HepG2 (cell line): ENCODE results near the gene TRIP4. TPM values are rescaled to one million over a fixed set of nuclear protein-coding genes. Genes with fewer than 3 reads are reported as not detected.

Experiments used
- AFF4 ChIP-seq: sonication (generic); formaldehyde crosslinking; IDR thresholded peaks from 2 replicates; pipeline ENCODE4 v1.4.0; 2020; ENCODE audit warnings: missing genetic modification reagents
- CEBPZ ChIP-seq: IDR thresholded peaks from 2 replicates; pipeline ENCODE4 v1.6.1; 2012; ENCODE audit warnings: low read length, improper control_type of control experiment
- HDAC2 ChIP-seq: sonication (generic); formaldehyde crosslinking; IDR thresholded peaks from 2 replicates; pipeline ENCODE4 v1.4.0; 2020; ENCODE audit warnings: missing genetic modification reagents
- NCOA2 ChIP-seq: sonication (generic); formaldehyde crosslinking; IDR thresholded peaks from 2 replicates; pipeline ENCODE4 v1.8.0; 2022; ENCODE audit warnings: inconsistent platforms
- TBL1XR1 ChIP-seq: fragments of 150-350 bp; IDR thresholded peaks from 2 replicates; pipeline ENCODE4 v1.6.1; 2014; ENCODE audit warnings: borderline replicate concordance, low read length; ENCODE audit not compliant: partially characterized antibody
- ZBTB49 ChIP-seq: sonication (generic); formaldehyde crosslinking; IDR thresholded peaks from 2 replicates; pipeline ENCODE4 v1.4.0; 2020; ENCODE audit warnings: missing genetic modification reagents, borderline replicate concordance
- ZNF382 ChIP-seq: sonication (generic); formaldehyde crosslinking; IDR thresholded peaks from 2 replicates; pipeline ENCODE4 v1.5.0; 2020; ENCODE audit warnings: missing genetic modification reagents, mild to moderate bottlenecking, borderline replicate concordance
- polyA plus RNA-seq, 8 experiments: library from polyadenylated mRNA; depleted of rRNA in 3 of 8; stranded (reverse) in 7 of 8; unstranded in 1 of 8; fragments of >200 nt; fragmentation: Illumina TruSeq in 4 of 8; extraction: Trizol in 4 of 8; gene quantifications; 2 replicates each; pipeline versions ENCODE4 v1.2.1 to v1.2.3, GENCODE V29; 2011 to 2016; ENCODE audit warnings: low read depth in 4 of 8, missing spikeins in 1 of 8, mixed read lengths in 1 of 8; ENCODE audit not compliant: insufficient read depth in 1 of 8
- total RNA-seq, 5 experiments: library from RNA; depleted of rRNA; stranded (reverse); fragments of >200 nt; fragmentation: Illumina TruSeq; extraction: Trizol; gene quantifications; 2 replicates each; pipeline ENCODE4 v1.2.3, GENCODE V29; 2016; ENCODE audit warnings: low read depth in 1 of 5
- TF ChIP-seq, protein P1 (sequence below): sonication (generic); formaldehyde crosslinking; IDR thresholded peaks from 2 replicates; pipeline ENCODE4 v1.4.0; 2020; ENCODE audit warnings: low read depth, missing genetic modification reagents
- TF ChIP-seq, protein P2 (sequence below): sonication (generic); formaldehyde crosslinking; IDR thresholded peaks from 2 replicates; pipeline ENCODE4 v1.5.1; 2020; ENCODE audit warnings: missing genetic modification reagents, mild to moderate bottlenecking, borderline replicate concordance

Gene TRIP4
- total and polyA plus RNA-seq, 2 of the 13 experiments (the other 11 are each of a cell fraction or from before 2014, with no cell fraction given), result 7.1 to 11.8 TPM

DNA sequence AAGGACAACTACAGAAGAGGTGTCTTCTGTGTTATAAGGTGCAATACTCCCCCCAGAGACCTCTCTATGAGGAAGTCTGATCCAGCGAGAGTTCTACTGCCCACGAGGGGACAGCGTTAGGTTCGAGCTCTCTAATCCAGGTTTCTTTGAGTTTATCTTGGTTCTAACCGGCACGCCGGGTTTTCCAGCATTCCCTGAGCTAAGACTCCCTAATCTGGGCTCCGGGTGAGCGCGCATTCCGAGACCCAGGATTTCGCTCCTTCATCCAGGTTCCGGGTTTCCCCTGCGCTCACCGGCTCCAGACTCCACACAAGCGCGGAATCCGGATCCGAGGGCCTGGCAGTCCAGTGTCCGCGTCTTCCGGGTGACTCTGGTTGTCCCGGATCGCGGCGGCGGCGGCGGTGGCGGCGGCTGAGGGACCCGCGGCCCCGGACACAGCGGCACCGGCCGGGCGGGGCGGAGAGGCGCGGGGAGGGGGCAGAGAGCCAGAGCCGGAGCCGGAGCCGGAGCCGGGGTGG, 72.6 kb downstream of the TRIP4 start, which contains the start of gene ZNF609 (continued):
- TF ChIP-seq, protein P1, sequence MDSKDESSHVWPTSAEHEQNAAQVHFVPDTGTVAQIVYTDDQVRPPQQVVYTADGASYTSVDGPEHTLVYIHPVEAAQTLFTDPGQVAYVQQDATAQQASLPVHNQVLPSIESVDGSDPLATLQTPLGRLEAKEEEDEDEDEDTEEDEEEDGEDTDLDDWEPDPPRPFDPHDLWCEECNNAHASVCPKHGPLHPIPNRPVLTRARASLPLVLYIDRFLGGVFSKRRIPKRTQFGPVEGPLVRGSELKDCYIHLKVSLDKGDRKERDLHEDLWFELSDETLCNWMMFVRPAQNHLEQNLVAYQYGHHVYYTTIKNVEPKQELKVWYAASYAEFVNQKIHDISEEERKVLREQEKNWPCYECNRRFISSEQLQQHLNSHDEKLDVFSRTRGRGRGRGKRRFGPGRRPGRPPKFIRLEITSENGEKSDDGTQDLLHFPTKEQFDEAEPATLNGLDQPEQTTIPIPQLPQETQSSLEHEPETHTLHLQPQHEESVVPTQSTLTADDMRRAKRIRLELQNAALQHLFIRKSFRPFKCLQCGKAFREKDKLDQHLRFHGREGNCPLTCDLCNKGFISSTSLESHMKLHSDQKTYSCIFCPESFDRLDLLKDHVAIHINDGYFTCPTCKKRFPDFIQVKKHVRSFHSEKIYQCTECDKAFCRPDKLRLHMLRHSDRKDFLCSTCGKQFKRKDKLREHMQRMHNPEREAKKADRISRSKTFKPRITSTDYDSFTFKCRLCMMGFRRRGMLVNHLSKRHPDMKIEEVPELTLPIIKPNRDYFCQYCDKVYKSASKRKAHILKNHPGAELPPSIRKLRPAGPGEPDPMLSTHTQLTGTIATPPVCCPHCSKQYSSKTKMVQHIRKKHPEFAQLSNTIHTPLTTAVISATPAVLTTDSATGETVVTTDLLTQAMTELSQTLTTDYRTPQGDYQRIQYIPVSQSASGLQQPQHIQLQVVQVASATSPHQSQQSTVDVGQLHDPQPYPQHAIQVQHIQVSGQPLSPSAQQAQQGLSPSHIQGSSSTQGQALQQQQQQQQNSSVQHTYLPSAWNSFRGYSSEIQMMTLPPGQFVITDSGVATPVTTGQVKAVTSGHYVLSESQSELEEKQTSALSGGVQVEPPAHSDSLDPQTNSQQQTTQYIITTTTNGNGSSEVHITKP, result 0 out of 2 replicates have a peak, but pooled peaks have one; percentile 47
- TF ChIP-seq CEBPZ, result no peak
- no peak for TF ChIP-seq ZNF382 (CRISPR knock-in tag)
- TF ChIP-seq, protein P2, sequence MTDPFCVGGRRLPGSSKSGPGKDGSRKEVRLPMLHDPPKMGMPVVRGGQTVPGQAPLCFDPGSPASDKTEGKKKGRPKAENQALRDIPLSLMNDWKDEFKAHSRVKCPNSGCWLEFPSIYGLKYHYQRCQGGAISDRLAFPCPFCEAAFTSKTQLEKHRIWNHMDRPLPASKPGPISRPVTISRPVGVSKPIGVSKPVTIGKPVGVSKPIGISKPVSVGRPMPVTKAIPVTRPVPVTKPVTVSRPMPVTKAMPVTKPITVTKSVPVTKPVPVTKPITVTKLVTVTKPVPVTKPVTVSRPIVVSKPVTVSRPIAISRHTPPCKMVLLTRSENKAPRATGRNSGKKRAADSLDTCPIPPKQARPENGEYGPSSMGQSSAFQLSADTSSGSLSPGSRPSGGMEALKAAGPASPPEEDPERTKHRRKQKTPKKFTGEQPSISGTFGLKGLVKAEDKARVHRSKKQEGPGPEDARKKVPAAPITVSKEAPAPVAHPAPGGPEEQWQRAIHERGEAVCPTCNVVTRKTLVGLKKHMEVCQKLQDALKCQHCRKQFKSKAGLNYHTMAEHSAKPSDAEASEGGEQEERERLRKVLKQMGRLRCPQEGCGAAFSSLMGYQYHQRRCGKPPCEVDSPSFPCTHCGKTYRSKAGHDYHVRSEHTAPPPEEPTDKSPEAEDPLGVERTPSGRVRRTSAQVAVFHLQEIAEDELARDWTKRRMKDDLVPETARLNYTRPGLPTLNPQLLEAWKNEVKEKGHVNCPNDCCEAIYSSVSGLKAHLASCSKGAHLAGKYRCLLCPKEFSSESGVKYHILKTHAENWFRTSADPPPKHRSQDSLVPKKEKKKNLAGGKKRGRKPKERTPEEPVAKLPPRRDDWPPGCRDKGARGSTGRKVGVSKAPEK (CRISPR knock-in tag), result no peak
- TF ChIP-seq AFF4, result no peak
- TF ChIP-seq ZBTB49, result no peak
- TF ChIP-seq HDAC2 (CRISPR knock-in tag), result peak; percentile 71
- TF ChIP-seq NCOA2 (CRISPR knock-in tag), result peak; percentile 34; the same call in 1 of the 2 replicates
- TF ChIP-seq TBL1XR1, result peak; percentile 25
